Measurements from ENCODE around the gene SLAMF9. TPM values are rescaled to one million over a fixed set of nuclear protein-coding genes. Genes with fewer than 3 reads are reported as not detected.

SLAMF9 gene
- total RNA-seq, 1 experiment from 2014 or later = 8.7 TPM

GRCh38 chr1:159951016-159951415, 3.0 kb downstream of the SLAMF9 start:
- no peak for TF ChIP-seq EZH2phosphoT487 (IDR thresholded peaks at IDR 0.05; ENCODE audit: borderline replicate concordance, low read length)
- TF ChIP-seq CTCF (conservative IDR thresholded peaks at IDR 0.05; ENCODE audit: low read depth, low read length) = no peak
- TF ChIP-seq EZH2 (IDR thresholded peaks at IDR 0.05; ENCODE audit: low read length, unreplicated experiment) = no peak
- Histone ChIP-seq H3K4me2 (ENCODE audit: low read length) (no peak overlapping the region), H3K27me3 (ENCODE audit: low read length) (no peaks in the 10 kb centered on the region), H3K9me2 (replicated peaks; ENCODE audit: low read length) (no peaks in the 10 kb centered on the region), H2AFZ (ENCODE audit: low read length) (no peak overlapping the region), H3K9me3 (ENCODE audit: low read length) (no peaks in the 10 kb centered on the region), H3F3A (ENCODE audit: low read length, unreplicated experiment) (no peaks in the 10 kb centered on the region), H3K4me3 (ENCODE audit: low read length) (no peak overlapping the region), H3K79me2 (ENCODE audit: low read length) (no peaks in the 10 kb centered on the region), H3K27ac (ENCODE audit: low read length) (no peak overlapping the region), H4K20me1 (ENCODE audit: low read length) (no peaks in the 10 kb centered on the region), H3K4me1 (ENCODE audit: insufficient read depth, low read length) (peaks cover 39% of the 10 kb centered on the region), H3K9ac (ENCODE audit: low read length) (no peak overlapping the region), H3K36me3 (ENCODE audit: low read depth, low read length) (no peaks in the 10 kb centered on the region)
- BruUV-seq (replicated peaks) = no TSS peak
- ATAC-seq (no peak), DNase-seq (no peak)
- intact Hi-C loops (cut with micrococcal nuclease) = no loop called here
- CTCF ChIA-PET = no interaction called here
- POLR2A ChIA-PET (ENCODE audit: unreplicated experiment) = no interaction called here

- TF ChIP-seq CTCF (conservative IDR thresholded peaks at IDR 0.05; ENCODE audit: low read depth, low read length) = no peak
- no peak for TF ChIP-seq EZH2phosphoT487 (IDR thresholded peaks at IDR 0.05; ENCODE audit: borderline replicate concordance, low read length)
- TF ChIP-seq EZH2 (IDR thresholded peaks at IDR 0.05; ENCODE audit: low read length, unreplicated experiment) = no peak
- DNase-seq = no peak
Measured at GRCh38 chr1:159949981-159950381, 4.1 kb downstream of the SLAMF9 start.

GRCh38 chr1:159949123-159949522, 4.9 kb downstream of the SLAMF9 start:
- TF ChIP-seq CTCF (conservative IDR thresholded peaks at IDR 0.05; ENCODE audit: low read depth, low read length) (no peak), EZH2 (IDR thresholded peaks at IDR 0.05; ENCODE audit: low read length, unreplicated experiment) (no peak), EZH2phosphoT487 (IDR thresholded peaks at IDR 0.05; ENCODE audit: borderline replicate concordance, low read length) (no peak)
- BruUV-seq (replicated peaks) = no TSS peak
- no peak overlapping the region for H3K9ac ChIP-seq (ENCODE audit: low read length)
- H3K36me3 ChIP-seq (ENCODE audit: low read depth, low read length) = no peaks in the 10 kb centered on the region
- H2AFZ ChIP-seq (ENCODE audit: low read length) = no peak overlapping the region
- H3K27me3 ChIP-seq (ENCODE audit: low read length) = no peaks in the 10 kb centered on the region
- H3K27ac ChIP-seq (ENCODE audit: low read length) = peak overlapping the region; percentile 16; the same call in 1 of the 2 replicates
- intact Hi-C loops (cut with micrococcal nuclease) = no loop called here
- no peaks in the 10 kb centered on the region for H4K20me1 ChIP-seq (ENCODE audit: low read length)
- no peak overlapping the region for H3K4me3 ChIP-seq (ENCODE audit: low read length)
- ChIA-PET POLR2A (ENCODE audit: unreplicated experiment) (no interaction called here), CTCF (interaction anchor here (0.7 to 1.0 kb wide), 2 partner anchors 59 to 150 kb away, joined by 3 read pairs; no protein-coding TSS in a partner anchor)
- H3F3A ChIP-seq (ENCODE audit: low read length, unreplicated experiment) = no peaks in the 10 kb centered on the region
- ATAC-seq (no peak), DNase-seq (no peak)
- H3K9me3 ChIP-seq (ENCODE audit: low read length) = no peaks in the 10 kb centered on the region
- peaks cover 13% of the 10 kb centered on the region for H3K79me2 ChIP-seq (ENCODE audit: low read length)
- H3K4me1 ChIP-seq (ENCODE audit: insufficient read depth, low read length) = peaks cover 43% of the 10 kb centered on the region
- no peaks in the 10 kb centered on the region for H3K9me2 ChIP-seq (replicated peaks; ENCODE audit: low read length)
- peak overlapping the region; percentile 25 for H3K4me2 ChIP-seq (ENCODE audit: low read length)

More at GRCh38 chr1:159949981-159950381, 4.1 kb downstream of the SLAMF9 start:
- no peaks in the 10 kb centered on the region for H3K36me3 ChIP-seq (ENCODE audit: low read depth, low read length)
- no peak overlapping the region for H3K27ac ChIP-seq (ENCODE audit: low read length)
- H2AFZ ChIP-seq (ENCODE audit: low read length) = no peak overlapping the region
- CTCF ChIA-PET = interaction anchor here (0.7 to 1.0 kb wide), 2 partner anchors 58 to 151 kb away, joined by 3 read pairs; no protein-coding TSS in a partner anchor
- intact Hi-C loops (cut with micrococcal nuclease) = no loop called here
- ATAC-seq = no peak
- H3K9ac ChIP-seq (ENCODE audit: low read length) = no peak overlapping the region
- peaks cover 4% of the 10 kb centered on the region for H3K79me2 ChIP-seq (ENCODE audit: low read length)
- POLR2A ChIA-PET (ENCODE audit: unreplicated experiment) = no interaction called here
- BruUV-seq (replicated peaks) = no TSS peak
- peaks cover 41% of the 10 kb centered on the region for H3K4me1 ChIP-seq (ENCODE audit: insufficient read depth, low read length)
- H3F3A ChIP-seq (ENCODE audit: low read length, unreplicated experiment) = no peaks in the 10 kb centered on the region
- no peaks in the 10 kb centered on the region for H3K9me2 ChIP-seq (replicated peaks; ENCODE audit: low read length)
- no peaks in the 10 kb centered on the region for H4K20me1 ChIP-seq (ENCODE audit: low read length)
- H3K4me3 ChIP-seq (ENCODE audit: low read length) = no peak overlapping the region
- no peaks in the 10 kb centered on the region for H3K9me3 ChIP-seq (ENCODE audit: low read length)
- H3K27me3 ChIP-seq (ENCODE audit: low read length) = no peaks in the 10 kb centered on the region
- H3K4me2 ChIP-seq (ENCODE audit: low read length) = peak overlapping the region; percentile 25; the same call in 1 of the 2 replicates
